Lower leg skin (tissue), 3 donors: Measurements from ENCODE around the gene GAS6.

Source experiments
- CTCF ChIP-seq, 3 donors: fragments of 450-650 bp; IDR thresholded peaks; one replicate each; pipeline ENCODE4 v1.5.1; 2016; ENCODE audit warnings: antibody characterized with exemption in 3 of 3, mild to moderate bottlenecking in 3 of 3, moderate library complexity in 2 of 3
- POLR2A ChIP-seq, 2 donors: fragments of 450-650 bp; IDR thresholded peaks; one replicate each; pipeline ENCODE4 v1.6.1; 2016 to 2017; ENCODE audit warnings: antibody characterized with exemption in 2 of 2, mild to moderate bottlenecking in 1 of 2, moderate library complexity in 1 of 2

GRCh38 chr13:113855931-113856715, 7.8 kb downstream of the GAS6 start:
- TF ChIP-seq POLR2A (IDR thresholded peaks at IDR 0.05): no peak
- TF ChIP-seq CTCF (IDR thresholded peaks at IDR 0.05): no peak
